Measurements from ENCODE around the gene SLC6A2.

DNA sequence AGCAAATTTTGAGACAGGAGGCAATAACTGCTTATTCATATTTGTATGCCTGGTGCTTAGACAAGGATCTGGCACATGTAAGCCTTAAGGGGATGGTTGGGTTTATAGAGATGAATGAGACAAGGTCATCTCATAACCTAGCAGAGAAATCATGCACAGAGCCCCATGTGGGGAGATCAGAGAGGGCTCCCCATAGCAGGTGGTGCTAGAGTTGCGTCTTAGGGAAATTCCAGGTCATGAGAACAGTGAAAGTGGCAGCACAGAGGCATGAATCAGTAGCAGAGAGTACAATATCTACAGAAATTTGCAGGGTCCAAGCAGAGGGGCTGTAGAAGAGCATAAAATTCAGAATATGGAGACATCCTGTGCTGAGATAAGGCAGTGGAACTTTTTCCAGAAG, 57.3 kb downstream of the SLC6A2 start:
- TF ChIP-seq POLR2AphosphoS5 (IDR thresholded peaks at IDR 0.05; ENCODE audit: low read depth, low read length): no peak
- TF ChIP-seq POLR2A (IDR thresholded peaks at IDR 0.05; ENCODE audit: low read depth, low read length): no peak
- no peak for TF ChIP-seq POU2F2 (IDR thresholded peaks at IDR 0.05; ENCODE audit: low read depth, low read length)
- no peak for TF ChIP-seq TAF1 (IDR thresholded peaks at IDR 0.05; ENCODE audit: low read depth, low read length)
- TF ChIP-seq SPI1 (IDR thresholded peaks at IDR 0.05; ENCODE audit: low read depth, low read length): no peak
- no peak for TF ChIP-seq PAX5 (IDR thresholded peaks at IDR 0.05; ENCODE audit: insufficient read depth, low read length, severe bottlenecking)
